HG02884 (cell line): ENCODE measurements around the gene PYROXD2.
A peak's percentile ranks its signal among the peaks of the same experiment; 100 is the strongest.
"Not testable (repeated sequence)": the region's sequence is repeated elsewhere in the genome, so short reads cannot be mapped to it uniquely, and the experiment has no call there.

ENCODE experiments used
- ATAC-seq: cut with Tn5 transposase; IDR thresholded peaks from one replicate; pipeline ENCODE4 v1.9.1; 2021; ENCODE audit warnings: mild to moderate bottlenecking, moderate library complexity; ENCODE audit not compliant: unreplicated experiment

The PYROXD2 gene

GRCh38 chr10:98370831-98371820 lies 43.9 kb downstream of the PYROXD2 start:
- no peak for ATAC-seq

GRCh38 chr10:98369801-98370200 lies 45.2 kb downstream of the PYROXD2 start:
- no peak for ATAC-seq

- ATAC-seq: no peak
These were observed 46.3 kb downstream of the PYROXD2 start for GRCh38 chr10:98368644-98369043.

GRCh38 chr10:98367604-98368451 lies 47.2 kb downstream of the PYROXD2 start:
- no peak for ATAC-seq

GRCh38 chr10:98366062-98366530 lies 48.9 kb downstream of the PYROXD2 start:
- no peak for ATAC-seq

- no peak for ATAC-seq
These were observed 49.4 kb downstream of the PYROXD2 start for GRCh38 chr10:98365406-98366061.

- ATAC-seq: no peak
These were observed 50.4 kb downstream of the PYROXD2 start for GRCh38 chr10:98364432-98365102.

- no peak for ATAC-seq
These were observed 51.8 kb downstream of the PYROXD2 start for GRCh38 chr10:98363220-98363619.

- ATAC-seq: peak; percentile 94
These were observed 53.6 kb downstream of the PYROXD2 start for GRCh38 chr10:98361131-98362025.

- ATAC-seq: no peak
These were observed 57.7 kb downstream of the PYROXD2 start for GRCh38 chr10:98357194-98357822.

GRCh38 chr10:98354491-98354890 lies 60.5 kb downstream of the PYROXD2 start:
- no peak for ATAC-seq

GRCh38 chr10:98353170-98353569 lies 61.8 kb downstream of the PYROXD2 start:
- no peak for ATAC-seq

- ATAC-seq: no peak
These were observed 63.1 kb downstream of the PYROXD2 start for GRCh38 chr10:98351831-98352402.

GRCh38 chr10:98349508-98349922 lies 65.5 kb downstream of the PYROXD2 start:
- peak; percentile 63 for ATAC-seq

- ATAC-seq: no peak
These were observed 68.1 kb downstream of the PYROXD2 start for GRCh38 chr10:98346847-98347246.

GRCh38 chr10:98344589-98345038 lies 70.4 kb downstream of the PYROXD2 start:
- ATAC-seq: no peak

- ATAC-seq: not testable (repeated sequence)
These were observed 73.3 kb downstream of the PYROXD2 start for GRCh38 chr10:98341701-98342100.

GRCh38 chr10:98340940-98341310 lies 74.1 kb downstream of the PYROXD2 start:
- no peak for ATAC-seq
